A204.1 (cell line): ENCODE data around the gene ACSM2B.
"Not testable (repeated sequence)": the region's sequence is repeated elsewhere in the genome, so short reads cannot be mapped to it uniquely, and the experiment has no call there.

ENCODE experiments used
- FAIRE-seq: peaks from 2 replicates; lab custom pipeline; 2012; peaks lifted over from hg19 to GRCh38; lab: Jason Lieb, UNC

ACSM2B gene

GRCh38 chr16:20532284-20532792 is 43.8 kb downstream of the ACSM2B start:
- not testable (repeated sequence) for FAIRE-seq

GRCh38 chr16:20531795-20532194 is 44.4 kb downstream of the ACSM2B start:
- not testable (repeated sequence) for FAIRE-seq

- FAIRE-seq: no peak
Observed at GRCh38 chr16:20520103-20520502, 56.1 kb downstream of the ACSM2B start.

- no peak for FAIRE-seq
Observed at GRCh38 chr16:20519231-20519630, 56.9 kb downstream of the ACSM2B start.

- FAIRE-seq: no peak
Observed at GRCh38 chr16:20517149-20517548, 59.0 kb downstream of the ACSM2B start.

GRCh38 chr16:20515688-20516090 is 60.5 kb downstream of the ACSM2B start:
- no peak for FAIRE-seq

GRCh38 chr16:20510323-20510722 is 65.8 kb downstream of the ACSM2B start:
- no peak for FAIRE-seq

- FAIRE-seq: no peak
Observed at GRCh38 chr16:20507280-20507679, 68.9 kb downstream of the ACSM2B start.

- no peak for FAIRE-seq
Observed at GRCh38 chr16:20504418-20504817, 71.7 kb downstream of the ACSM2B start.

GRCh38 chr16:20491448-20491847 is 84.7 kb downstream of the ACSM2B start:
- not testable (repeated sequence) for FAIRE-seq

- not testable (repeated sequence) for FAIRE-seq
Observed at GRCh38 chr16:20490994-20491393, 85.2 kb downstream of the ACSM2B start.
